K562 (cell line): ENCODE data around the gene PNISR. TPM values are rescaled to one million over a fixed set of nuclear protein-coding genes. Genes with fewer than 3 reads are reported as not detected.

Source experiments
- ATAC-seq: fragments of 200-7000 bp; cut with Tn5 transposase; 3 replicates; pipeline ENCODE4 v1.9.1; 2020; ENCODE audit warnings: moderate library complexity
- BruUV-seq: library from RNA; stranded (reverse); fragments of 400-500 nt; replicated peaks from 2 replicates; lab custom pipeline; 2021; lab: Mats Ljungman, UMichigan
- CTCF ChIA-PET: fragments of 300-600 bp; formaldehyde crosslinking; extraction: SDS; loops from one replicate; lab custom pipeline; 2021; ENCODE audit warnings: low intra/inter-chr PET ratio; lab: Yijun Ruan, JAX
- POLR2A ChIA-PET: fragments of 300-600, 350-650 bp; sonication (Branson Sonifier 250); formaldehyde crosslinking; extraction: SDS; loops from one replicate; lab custom pipeline; 2021; ENCODE audit warnings: antibody characterized with exemption, inconsistent platforms; lab: Yijun Ruan, JAX
- DNase-seq, 4 experiments: peaks; one replicate each; pipeline versions ENCODE4 v3.0.0 to v3.0.0-alpha.2; 2011 to 2018; ENCODE audit warnings: low spot score in 3 of 4, mixed read lengths in 3 of 4; ENCODE audit errors: extremely low read depth in 1 of 4
- FAIRE-seq: peaks from 2 replicates; lab custom pipeline; 2011; peaks lifted over from hg19 to GRCh38; lab: Jason Lieb, UNC
- H2AFZ ChIP-seq: 2 replicates; pipeline ENCODE4 v1.6.0; 2011; ENCODE audit warnings: low read depth, low read length, control low read depth, inconsistent platforms
- H3K27ac ChIP-seq: fragments of 200-600 bp; 3 replicates; pipeline ENCODE4 v1.8.0; 2011; ENCODE audit warnings: low read depth, mild to moderate bottlenecking, control low read depth, inconsistent platforms, low read length, moderate library complexity, mixed read lengths; ENCODE audit errors: extremely low read depth
- H3K27me3 ChIP-seq, 2 experiments: fragments of 300-600 bp in 1 of 2; 2 replicates in 1 of 2; 3 replicates in 1 of 2; pipeline versions ENCODE4 v1.6.0 to v1.8.0; 2011; ENCODE audit warnings: inconsistent platforms in 2 of 2, low read length in 2 of 2, mild to moderate bottlenecking in 1 of 2, mixed read lengths in 1 of 2, moderate library complexity in 1 of 2; ENCODE audit not compliant: control insufficient read depth in 2 of 2, insufficient read depth in 2 of 2
- H3K36me3 ChIP-seq: fragments of 300-600 bp; 3 replicates; pipeline ENCODE4 v1.8.0; 2011; ENCODE audit warnings: mild to moderate bottlenecking, low read length, inconsistent platforms; ENCODE audit not compliant: control insufficient read depth, insufficient read depth
- H3K4me1 ChIP-seq, 2 experiments: fragments of 200-600 bp in 1 of 2; replicated peaks in 1 of 2; 2 replicates in 1 of 2; 3 replicates in 1 of 2; pipeline versions ENCODE4 v1.5.1 to v1.8.0; 2011; ENCODE audit warnings: inconsistent platforms in 2 of 2, low read length in 2 of 2, mild to moderate bottlenecking in 1 of 2, mixed read lengths in 1 of 2, moderate library complexity in 1 of 2; ENCODE audit not compliant: control insufficient read depth in 2 of 2, insufficient read depth in 2 of 2
- H3K4me2 ChIP-seq: 2 replicates; pipeline ENCODE4 v1.6.1; 2011; ENCODE audit warnings: low read length, control low read depth, inconsistent platforms, mixed read lengths; ENCODE audit not compliant: insufficient read depth
- H3K4me3 ChIP-seq: fragments of 200-600 bp; sonication (generic), shearing (Covaris generic); 2 replicates; pipeline ENCODE4 v1.5.1; 2016; ENCODE audit warnings: control low read depth, inconsistent platforms
- H3K79me2 ChIP-seq: fragments of 200-600 bp; 3 replicates; pipeline ENCODE4 v1.8.0; 2011; ENCODE audit warnings: low read length, inconsistent platforms; ENCODE audit not compliant: control insufficient read depth, insufficient read depth
- H3K9ac ChIP-seq, 2 experiments: 2 replicates each; pipeline versions ENCODE4 v1.6.0 to v1.6.1; 2011; ENCODE audit warnings: low read depth in 2 of 2, low read length in 2 of 2, control low read depth in 1 of 2, inconsistent platforms in 1 of 2, mild to moderate bottlenecking in 1 of 2, mixed read lengths in 1 of 2; ENCODE audit not compliant: insufficient read depth in 1 of 2
- H3K9me1 ChIP-seq: one replicate; pipeline ENCODE4 v1.6.0; 2011; ENCODE audit warnings: inconsistent platforms, mild to moderate bottlenecking, low read length, moderate library complexity; ENCODE audit not compliant: control insufficient read depth, insufficient read depth
- H3K9me3 ChIP-seq: replicated peaks from 2 replicates; pipeline ENCODE4 v1.5.1; 2011; ENCODE audit warnings: low read depth, low read length, inconsistent platforms; ENCODE audit not compliant: control insufficient read depth, insufficient read depth
- H4K20me1 ChIP-seq: replicated peaks from 2 replicates; pipeline ENCODE4 v1.6.1; 2011; ENCODE audit warnings: low read length, inconsistent platforms, mixed read lengths; ENCODE audit not compliant: control insufficient read depth, insufficient read depth
- EP300 ChIP-seq: IDR thresholded peaks from 2 replicates; pipeline ENCODE4 v1.6.1; 2012; ENCODE audit warnings: low read length, improper control_type of control experiment
- KDM2B ChIP-seq: fragments of 250-450 bp; sonication (Bioruptor Pico); IDR thresholded peaks from 2 replicates; pipeline ENCODE4 v1.8.0; 2021; ENCODE audit warnings: mild to moderate bottlenecking, moderate library complexity
- MIER1 ChIP-seq: fragments of 450-650 bp; IDR thresholded peaks from 2 replicates; pipeline ENCODE4 v1.6.1; 2016; ENCODE audit warnings: antibody characterized with exemption, mild to moderate bottlenecking, low read depth
- NELFE ChIP-seq: IDR thresholded peaks from 2 replicates; pipeline ENCODE4 v1.6.1; 2011; ENCODE audit warnings: mild to moderate bottlenecking; ENCODE audit not compliant: insufficient read depth, insufficient read length
- NR3C1 ChIP-seq: sonication (generic); formaldehyde crosslinking; IDR thresholded peaks from 2 replicates; pipeline ENCODE4 v1.8.1; 2022; ENCODE audit warnings: missing genetic modification reagents
- NUFIP1 ChIP-seq: fragments of 450-650 bp; IDR thresholded peaks from 2 replicates; pipeline ENCODE4 v1.6.1; 2018; ENCODE audit not compliant: partially characterized antibody
- RBM25 ChIP-seq: fragments of 200-400 bp; formaldehyde crosslinking; IDR thresholded peaks from 2 replicates; pipeline ENCODE4 v1.6.1; 2018; ENCODE audit warnings: low read length, low read depth, moderate library complexity; ENCODE audit not compliant: severe bottlenecking
- RFX5 ChIP-seq: IDR thresholded peaks from 2 replicates; pipeline ENCODE4 v1.6.1; 2011; ENCODE audit warnings: low read depth, mild to moderate bottlenecking, improper control_type of control experiment, low read length
- ZFX ChIP-seq: sonication (generic); formaldehyde crosslinking; IDR thresholded peaks from 2 replicates; pipeline ENCODE4 v1.8.0; 2022; ENCODE audit warnings: mild to moderate bottlenecking, missing genetic modification reagents, moderate library complexity
- ZNF695 ChIP-seq: fragments of 450-650 bp; formaldehyde crosslinking; IDR thresholded peaks from 2 replicates; pipeline ENCODE4 v1.4.0; 2020; ENCODE audit warnings: mild to moderate bottlenecking, moderate library complexity
- ZNF696 ChIP-seq: fragments of 250-450 bp; sonication (Bioruptor Pico); conservative IDR thresholded peaks from 2 replicates; pipeline ENCODE4 v1.4.0; 2020; ENCODE audit warnings: mild to moderate bottlenecking, moderate library complexity
- WGBS: fragments of 100-300 bp; shearing (Covaris generic); methylation state at CpG from one replicate; pipeline ENCODE4 v1.1.6; 2016; ENCODE audit warnings: low coverage, mixed read lengths; ENCODE audit not compliant: insufficient coverage; ENCODE audit errors: missing lambda C conversion rate; 5-methylcytosine and 5-hydroxymethylcytosine counted together
- in situ Hi-C: fragments of 300-500 bp; cut with MboI; formaldehyde crosslinking; loops from 4 replicates; pipeline ENCODE4 v1.15.0; 2018; ENCODE audit warnings: inconsistent platforms, mixed read lengths
- intact Hi-C: fragments of 100-400 bp; cut with micrococcal nuclease; formaldehyde crosslinking; loops from 2 replicates; pipeline ENCODE4 v1.14.2; 2022
- polyA plus RNA-seq, 8 experiments: library from polyadenylated mRNA; depleted of rRNA in 4 of 8; stranded (reverse) in 5 of 8; unstranded in 3 of 8; fragments of >200 nt; fragmentation: Nextera tagmentation in 2 of 8; fragmentation: Illumina TruSeq in 1 of 8; extraction: Ambion mirVana in 2 of 8; extraction: Trizol in 1 of 8; gene quantifications; 2 replicates each; pipeline versions ENCODE4 v1.2.1 to v1.2.3, GENCODE V29; 2011 to 2014; ENCODE audit warnings: inconsistent platforms in 1 of 8, missing spikeins in 1 of 8
- total RNA-seq, 7 experiments: library from RNA; depleted of rRNA in 6 of 7; stranded (reverse); fragments of >200 nt in 6 of 7; fragmentation: Illumina TruSeq in 2 of 7; extraction: Trizol in 2 of 7; gene quantifications; 2 replicates each; pipeline versions ENCODE4 v1.2.1 to v1.2.3, GENCODE V29; 2011 to 2021; ENCODE audit warnings: low replicate concordance in 1 of 7
- TF ChIP-seq, protein P1 (sequence below): fragments of 450-650 bp; IDR thresholded peaks from 2 replicates; pipeline ENCODE4 v1.7.1; 2018; ENCODE audit warnings: mild to moderate bottlenecking, low read depth; ENCODE audit not compliant: partially characterized antibody
- TF ChIP-seq, protein P2 (sequence below): fragments of 250-450 bp; sonication (Bioruptor Pico); IDR thresholded peaks from 2 replicates; pipeline ENCODE4 v1.4.0; 2020

The PNISR gene
- total and polyA plus RNA-seq, 9 of the 15 experiments (the other 6 are each of a cell fraction or from before 2014, with no cell fraction given): 97.4 to 206 (median 131) TPM

DNA sequence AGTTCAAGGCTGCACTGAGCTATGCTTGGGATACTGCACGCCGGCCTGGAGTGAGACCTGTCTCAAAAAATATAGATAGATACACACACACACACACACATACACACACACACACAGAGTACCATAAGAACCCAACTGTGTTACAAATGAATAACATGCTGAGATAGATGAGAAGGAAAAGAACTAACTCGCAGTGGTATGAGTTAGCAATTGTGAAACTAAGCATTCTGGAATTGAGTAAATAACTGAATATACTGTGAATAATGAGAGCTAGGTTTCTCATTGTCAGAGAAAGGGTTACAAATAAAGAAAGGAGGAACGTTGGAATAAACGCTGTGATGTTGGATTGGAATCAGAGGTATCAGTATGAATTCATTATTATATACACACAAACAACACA, 61.1 kb downstream of the PNISR start:
- 14% methylated on average over 5 of the region's 5 CpGs for WGBS
- H3K4me2 ChIP-seq: no peak overlapping the region
- H3K9me1 ChIP-seq: no peaks in the 10 kb centered on the region
- H3K9ac ChIP-seq: no peak overlapping the region
- no peak overlapping the region for H2AFZ ChIP-seq
- H4K20me1 ChIP-seq: no peaks in the 10 kb centered on the region
- FAIRE-seq (no peak), DNase-seq (no peak), ATAC-seq (no peak)
- ChIA-PET POLR2A (interaction anchor here (1.3 kb wide), 1 partner anchor 14 kb away, joined by 4 read pairs; no protein-coding TSS in a partner anchor), CTCF (no interaction called here)
- H3K9me3 ChIP-seq: no peaks in the 10 kb centered on the region
- in situ Hi-C loops: no loop called here
- no peaks in the 10 kb centered on the region for H3K36me3 ChIP-seq
- no TSS peak for BruUV-seq
- no peak overlapping the region for H3K27ac ChIP-seq
- H3K79me2 ChIP-seq: no peaks in the 10 kb centered on the region
- peaks cover 0 to 2% of the 10 kb centered on the region in 2 experiments; a peak in 1 of 5 replicates for H3K27me3 ChIP-seq
- intact Hi-C loops: no loop called here
- H3K4me1 ChIP-seq: no peaks in the 10 kb centered on the region
- H3K4me3 ChIP-seq: no peak overlapping the region
- TF ChIP-seq KDM2B: no peak
- TF ChIP-seq ZFX (CRISPR knock-in tag): no peak
- no peak for TF ChIP-seq NR3C1 (CRISPR knock-in tag)
- TF ChIP-seq, protein P1, sequence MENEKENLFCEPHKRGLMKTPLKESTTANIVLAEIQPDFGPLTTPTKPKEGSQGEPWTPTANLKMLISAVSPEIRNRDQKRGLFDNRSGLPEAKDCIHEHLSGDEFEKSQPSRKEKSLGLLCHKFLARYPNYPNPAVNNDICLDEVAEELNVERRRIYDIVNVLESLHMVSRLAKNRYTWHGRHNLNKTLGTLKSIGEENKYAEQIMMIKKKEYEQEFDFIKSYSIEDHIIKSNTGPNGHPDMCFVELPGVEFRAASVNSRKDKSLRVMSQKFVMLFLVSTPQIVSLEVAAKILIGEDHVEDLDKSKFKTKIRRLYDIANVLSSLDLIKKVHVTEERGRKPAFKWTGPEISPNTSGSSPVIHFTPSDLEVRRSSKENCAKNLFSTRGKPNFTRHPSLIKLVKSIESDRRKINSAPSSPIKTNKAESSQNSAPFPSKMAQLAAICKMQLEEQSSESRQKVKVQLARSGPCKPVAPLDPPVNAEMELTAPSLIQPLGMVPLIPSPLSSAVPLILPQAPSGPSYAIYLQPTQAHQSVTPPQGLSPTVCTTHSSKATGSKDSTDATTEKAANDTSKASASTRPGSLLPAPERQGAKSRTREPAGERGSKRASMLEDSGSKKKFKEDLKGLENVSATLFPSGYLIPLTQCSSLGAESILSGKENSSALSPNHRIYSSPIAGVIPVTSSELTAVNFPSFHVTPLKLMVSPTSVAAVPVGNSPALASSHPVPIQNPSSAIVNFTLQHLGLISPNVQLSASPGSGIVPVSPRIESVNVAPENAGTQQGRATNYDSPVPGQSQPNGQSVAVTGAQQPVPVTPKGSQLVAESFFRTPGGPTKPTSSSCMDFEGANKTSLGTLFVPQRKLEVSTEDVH: no peak
- no peak for TF ChIP-seq ZNF695
- no peak for TF ChIP-seq RFX5
- TF ChIP-seq ZNF696 (CRISPR knock-in tag): no peak
- no peak for TF ChIP-seq RBM25
- no peak for TF ChIP-seq NELFE
- TF ChIP-seq, protein P2, sequence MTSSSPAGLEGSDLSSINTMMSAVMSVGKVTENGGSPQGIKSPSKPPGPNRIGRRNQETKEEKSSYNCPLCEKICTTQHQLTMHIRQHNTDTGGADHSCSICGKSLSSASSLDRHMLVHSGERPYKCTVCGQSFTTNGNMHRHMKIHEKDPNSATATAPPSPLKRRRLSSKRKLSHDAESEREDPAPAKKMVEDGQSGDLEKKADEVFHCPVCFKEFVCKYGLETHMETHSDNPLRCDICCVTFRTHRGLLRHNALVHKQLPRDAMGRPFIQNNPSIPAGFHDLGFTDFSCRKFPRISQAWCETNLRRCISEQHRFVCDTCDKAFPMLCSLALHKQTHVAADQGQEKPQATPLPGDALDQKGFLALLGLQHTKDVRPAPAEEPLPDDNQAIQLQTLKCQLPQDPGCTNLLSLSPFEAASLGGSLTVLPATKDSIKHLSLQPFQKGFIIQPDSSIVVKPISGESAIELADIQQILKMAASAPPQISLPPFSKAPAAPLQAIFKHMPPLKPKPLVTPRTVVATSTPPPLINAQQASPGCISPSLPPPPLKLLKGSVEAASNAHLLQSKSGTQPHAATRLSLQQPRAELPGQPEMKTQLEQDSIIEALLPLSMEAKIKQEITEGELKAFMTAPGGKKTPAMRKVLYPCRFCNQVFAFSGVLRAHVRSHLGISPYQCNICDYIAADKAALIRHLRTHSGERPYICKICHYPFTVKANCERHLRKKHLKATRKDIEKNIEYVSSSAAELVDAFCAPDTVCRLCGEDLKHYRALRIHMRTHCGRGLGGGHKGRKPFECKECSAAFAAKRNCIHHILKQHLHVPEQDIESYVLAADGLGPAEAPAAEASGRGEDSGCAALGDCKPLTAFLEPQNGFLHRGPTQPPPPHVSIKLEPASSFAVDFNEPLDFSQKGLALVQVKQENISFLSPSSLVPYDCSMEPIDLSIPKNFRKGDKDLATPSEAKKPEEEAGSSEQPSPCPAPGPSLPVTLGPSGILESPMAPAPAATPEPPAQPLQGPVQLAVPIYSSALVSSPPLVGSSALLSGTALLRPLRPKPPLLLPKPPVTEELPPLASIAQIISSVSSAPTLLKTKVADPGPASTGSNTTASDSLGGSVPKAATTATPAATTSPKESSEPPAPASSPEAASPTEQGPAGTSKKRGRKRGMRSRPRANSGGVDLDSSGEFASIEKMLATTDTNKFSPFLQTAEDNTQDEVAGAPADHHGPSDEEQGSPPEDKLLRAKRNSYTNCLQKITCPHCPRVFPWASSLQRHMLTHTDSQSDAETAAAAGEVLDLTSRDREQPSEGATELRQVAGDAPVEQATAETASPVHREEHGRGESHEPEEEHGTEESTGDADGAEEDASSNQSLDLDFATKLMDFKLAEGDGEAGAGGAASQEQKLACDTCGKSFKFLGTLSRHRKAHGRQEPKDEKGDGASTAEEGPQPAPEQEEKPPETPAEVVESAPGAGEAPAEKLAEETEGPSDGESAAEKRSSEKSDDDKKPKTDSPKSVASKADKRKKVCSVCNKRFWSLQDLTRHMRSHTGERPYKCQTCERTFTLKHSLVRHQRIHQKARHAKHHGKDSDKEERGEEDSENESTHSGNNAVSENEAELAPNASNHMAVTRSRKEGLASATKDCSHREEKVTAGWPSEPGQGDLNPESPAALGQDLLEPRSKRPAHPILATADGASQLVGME (CRISPR knock-in tag): no peak
- no peak for TF ChIP-seq NUFIP1
- TF ChIP-seq MIER1: no peak
- no peak for TF ChIP-seq EP300
